ENCODE data around the gene LRRTM2.
A peak's percentile ranks its signal among the peaks of the same experiment; 100 is the strongest.
"Not testable (repeated sequence)": the region's sequence is repeated elsewhere in the genome, so short reads cannot be mapped to it uniquely, and the experiment has no call there.

Gene LRRTM2

DNA sequence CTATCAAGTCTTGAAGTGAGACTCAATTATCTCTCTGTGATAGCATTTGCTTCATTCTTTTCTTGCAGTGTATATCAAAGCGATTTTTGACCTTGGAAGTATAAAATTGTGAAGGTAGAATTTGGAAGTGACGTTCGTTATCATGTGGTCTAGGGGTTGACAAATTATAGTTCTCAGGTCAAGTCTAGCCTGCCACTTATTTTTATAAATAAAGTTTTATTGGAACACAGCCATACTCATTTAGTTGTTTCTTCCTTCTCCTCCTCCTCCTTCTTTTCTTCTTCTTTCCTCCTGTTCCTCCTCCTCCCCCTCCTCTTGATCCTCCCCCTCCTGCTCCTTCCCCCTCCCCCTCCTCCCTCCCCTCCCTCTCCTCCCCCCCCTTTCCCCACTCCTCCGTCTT, 38.0 kb downstream of the LRRTM2 start:
- no peak for DNase-seq (ENCODE audit: low read depth, low spot score)

DNA sequence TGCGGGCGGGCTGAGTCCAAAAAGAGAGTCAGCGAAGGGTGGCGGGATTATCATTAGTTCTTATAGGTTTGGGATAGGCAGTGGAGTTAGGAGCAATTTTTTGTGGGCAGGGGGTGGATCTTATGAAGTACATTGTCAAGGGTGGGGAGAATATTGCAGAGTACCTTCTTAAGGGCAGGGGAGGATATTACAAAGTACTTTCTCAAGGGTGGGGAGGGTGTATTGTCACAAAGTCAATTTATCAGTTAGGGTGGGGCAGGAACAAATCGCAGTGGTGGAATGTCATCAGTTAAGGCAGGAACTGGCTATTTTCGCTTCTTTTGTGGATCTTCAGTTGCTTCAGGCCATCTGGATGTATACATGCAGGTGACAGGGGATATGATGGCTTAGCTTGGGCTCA, 40.3 kb downstream of the LRRTM2 start:
- not testable (repeated sequence) for DNase-seq (ENCODE audit: low read depth, low spot score)

DNA sequence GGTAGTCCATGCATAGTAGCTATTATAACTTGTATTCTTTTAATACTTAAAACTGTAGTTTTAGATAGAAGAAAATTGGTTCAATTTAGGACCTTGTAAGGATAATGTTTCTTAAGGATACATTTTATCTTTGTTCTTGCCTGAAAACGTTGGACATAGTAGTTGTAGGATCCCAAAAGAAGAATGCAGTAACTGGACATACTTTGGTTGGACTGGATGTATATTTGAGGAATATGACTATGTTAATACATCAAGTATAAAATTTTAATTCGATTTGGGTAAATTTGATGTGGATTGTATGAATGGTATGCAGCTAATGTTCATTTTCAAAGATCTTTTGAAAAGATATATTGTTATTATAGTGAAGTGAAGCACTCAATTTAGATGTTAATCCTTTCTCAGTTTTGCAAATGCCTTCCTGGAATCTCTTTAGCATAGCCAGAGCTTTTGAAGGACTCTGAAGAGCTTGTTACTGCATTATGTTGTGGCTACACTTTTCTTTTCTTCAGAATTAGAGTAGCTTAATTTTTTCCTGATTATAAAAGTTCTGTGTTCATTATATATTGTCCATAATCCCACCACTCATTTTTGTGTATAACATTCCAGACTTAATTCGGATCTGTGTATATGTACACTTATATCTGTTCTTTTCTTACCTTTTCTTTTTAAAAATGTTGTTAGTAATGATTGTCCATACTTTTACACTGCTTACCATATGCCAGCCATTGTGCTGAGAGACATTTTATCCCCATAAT, 41.2 kb downstream of the LRRTM2 start:
- DNase-seq (ENCODE audit: low read depth, low spot score), result no peak

DNA sequence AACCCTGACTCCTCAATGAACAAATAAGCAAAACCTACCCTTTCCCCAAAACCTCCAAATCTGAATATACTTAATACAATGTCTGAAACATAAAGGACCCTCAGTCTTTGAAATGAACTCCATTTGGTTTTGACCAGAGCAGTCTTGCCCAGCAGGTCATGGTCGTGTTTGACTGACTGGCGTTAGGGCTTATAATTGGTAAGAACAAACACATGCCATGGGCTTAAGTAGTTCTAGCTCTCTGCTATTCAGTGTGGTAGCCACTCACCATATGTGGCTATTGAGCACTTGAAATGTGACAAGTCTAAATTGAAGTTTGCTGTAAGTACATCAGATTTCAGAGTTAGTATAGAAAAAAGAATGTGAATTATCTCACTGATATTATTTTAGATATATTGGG, 42.1 kb downstream of the LRRTM2 start:
- no peak for DNase-seq (ENCODE audit: low read depth, low spot score)

DNA sequence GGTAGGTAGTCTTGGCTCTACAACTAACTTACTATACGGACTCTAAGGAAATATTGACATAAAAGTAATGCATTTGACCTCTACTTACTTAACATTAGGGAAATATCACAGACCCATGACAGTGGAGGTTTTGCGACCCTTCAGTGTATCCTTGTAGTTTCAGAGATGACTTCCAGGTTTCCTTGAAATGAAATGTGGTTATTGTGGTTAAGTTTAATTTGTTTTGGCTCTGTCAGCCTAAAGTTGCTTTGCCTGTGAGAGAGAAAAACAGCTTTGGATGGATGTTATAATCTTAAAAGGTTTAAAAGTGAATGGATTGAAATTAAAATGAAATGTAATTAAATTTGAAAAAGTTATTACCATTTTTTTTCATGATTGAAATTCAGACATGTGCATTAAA, 42.9 kb downstream of the LRRTM2 start:
- DNase-seq (ENCODE audit: low read depth, low spot score), result peak; percentile 33

DNA sequence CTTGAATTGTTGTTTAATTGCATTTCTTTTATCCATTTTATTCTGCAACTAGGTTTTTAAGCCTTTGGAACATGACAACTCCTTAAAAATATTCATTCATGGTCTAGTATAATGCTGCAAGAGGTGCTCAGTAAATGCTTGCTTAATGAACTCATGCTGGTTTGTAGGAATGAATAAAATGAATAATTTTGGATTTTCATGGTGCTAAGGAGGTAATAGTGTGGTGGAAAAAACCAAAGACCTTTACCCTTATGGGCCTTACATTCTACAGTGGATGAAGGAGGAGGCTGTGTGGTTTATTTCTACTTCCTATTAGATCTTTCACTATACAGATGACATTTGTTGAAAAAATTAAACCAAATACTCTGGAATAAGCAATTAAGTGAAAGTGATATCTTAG, 43.4 kb downstream of the LRRTM2 start:
- peak; percentile 27 for DNase-seq (ENCODE audit: low read depth, low spot score)

DNA sequence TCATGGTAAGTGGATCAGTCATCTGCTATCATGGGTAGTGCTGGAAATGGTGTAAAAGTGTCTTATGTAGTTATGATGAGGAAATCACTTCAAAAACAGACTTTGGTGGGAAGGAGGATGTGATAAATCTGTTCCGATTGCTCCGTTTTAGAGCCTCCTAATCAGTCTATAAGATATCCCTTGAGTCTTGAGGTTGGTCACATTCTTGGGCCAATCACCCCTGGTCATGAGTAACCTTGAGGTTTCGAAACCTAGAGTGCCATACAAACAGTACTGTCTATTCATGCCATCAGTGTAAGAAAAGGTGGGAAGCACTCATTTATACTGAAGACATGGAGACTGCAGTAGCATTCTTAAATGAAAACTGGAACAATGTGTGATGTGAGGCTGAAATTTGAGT, 45.8 kb downstream of the LRRTM2 start:
- no peak for DNase-seq (ENCODE audit: low read depth, low spot score)

DNA sequence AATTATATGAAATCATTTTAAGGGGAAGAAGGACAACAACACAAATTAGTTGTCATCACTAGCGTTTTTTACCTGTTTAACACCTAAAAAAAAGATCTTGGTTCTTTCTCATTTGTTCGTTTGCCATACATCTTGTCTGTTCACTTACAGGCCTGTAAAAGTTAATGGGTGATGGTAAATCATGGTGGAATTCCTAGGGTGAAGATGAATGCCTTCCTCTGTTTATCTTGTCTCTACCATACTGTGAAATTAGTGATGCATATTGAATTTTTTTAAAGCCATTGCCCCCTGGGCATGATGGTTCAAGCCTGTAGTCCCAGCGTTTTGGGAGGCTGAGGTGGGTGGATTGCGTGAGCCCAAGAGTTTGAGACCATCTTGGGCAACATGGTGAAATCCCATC, 46.6 kb downstream of the LRRTM2 start:
- DNase-seq (ENCODE audit: low read depth, low spot score), result no peak

DNA sequence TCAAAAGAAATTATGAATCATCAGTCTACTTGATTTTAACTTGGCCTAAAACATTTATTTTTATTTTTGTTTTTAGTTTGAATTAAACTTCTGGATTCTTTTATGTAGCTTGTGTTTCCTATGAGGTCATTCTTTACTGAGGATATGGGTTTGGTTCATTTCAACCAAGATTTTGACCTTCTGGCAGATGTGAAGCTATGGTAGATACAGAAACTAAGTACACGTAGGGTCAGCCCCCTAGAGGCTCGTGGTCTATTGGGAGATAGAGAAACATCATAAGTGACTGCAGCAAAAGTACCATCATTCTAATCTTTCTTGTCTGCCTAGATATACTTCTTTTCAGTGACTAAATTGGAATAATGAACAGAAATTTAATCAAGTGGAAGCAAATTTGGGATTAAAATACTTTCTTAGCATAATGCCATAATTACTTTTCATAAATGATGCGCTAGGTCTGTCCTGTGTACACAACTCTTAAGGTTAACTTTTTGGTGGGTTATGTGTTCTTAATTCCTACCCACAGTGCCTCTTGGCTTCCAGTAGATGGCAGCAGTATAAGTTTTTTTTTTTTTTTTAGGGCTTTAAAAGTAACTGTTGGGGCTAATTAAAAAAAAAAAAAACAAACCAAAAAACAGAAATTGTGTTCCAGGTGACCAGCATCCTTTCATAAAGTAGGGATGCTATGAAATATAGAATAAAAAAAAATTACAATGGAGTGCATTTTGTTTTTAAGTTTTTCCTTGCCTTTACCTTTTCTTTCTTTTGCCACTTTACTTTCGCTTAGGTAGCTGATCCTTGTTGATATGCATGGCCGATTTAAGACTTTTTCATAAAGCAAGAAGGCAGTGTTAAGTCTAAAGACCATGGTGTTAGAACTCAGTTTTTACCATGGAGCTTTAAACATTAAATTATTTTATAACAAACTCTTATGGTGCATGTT, 49.9 kb downstream of the LRRTM2 start:
- DNase-seq (ENCODE audit: low read depth, low spot score), result no peak

DNA sequence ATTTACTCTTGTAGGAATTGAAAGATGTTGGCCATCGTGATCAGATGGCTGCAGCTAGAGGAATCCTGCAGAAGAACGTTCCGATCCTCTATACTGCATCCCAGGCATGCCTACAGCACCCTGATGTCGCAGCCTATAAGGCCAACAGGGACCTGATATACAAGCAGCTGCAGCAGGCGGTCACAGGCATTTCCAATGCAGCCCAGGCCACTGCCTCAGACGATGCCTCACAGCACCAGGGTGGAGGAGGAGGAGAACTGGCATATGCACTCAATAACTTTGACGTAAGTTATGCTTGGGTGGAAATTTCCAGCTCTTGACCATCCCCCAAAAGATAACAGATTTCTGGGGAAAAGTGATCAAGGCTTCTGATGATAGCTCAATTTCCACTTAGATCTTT, 50.6 kb downstream of the LRRTM2 start:
- DNase-seq (ENCODE audit: low read depth, low spot score), result no peak

DNA sequence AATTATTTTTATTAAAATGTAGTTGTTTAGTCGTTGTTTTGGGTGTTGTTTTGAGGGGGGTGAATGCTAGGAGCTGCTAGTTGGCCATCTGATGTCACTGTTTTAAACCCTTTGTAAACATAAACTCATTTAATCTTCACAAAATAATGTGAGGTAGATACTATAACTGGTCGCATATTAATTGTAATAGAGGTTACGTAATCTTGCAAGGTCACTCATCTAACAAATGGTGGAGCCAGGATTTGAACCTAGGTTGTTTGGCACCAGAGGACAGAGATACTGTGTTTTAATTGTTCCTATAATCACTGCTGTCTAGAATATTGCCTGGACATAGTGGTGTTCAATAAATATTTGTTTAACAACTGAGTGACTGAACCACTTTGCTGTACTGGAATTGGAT, 54.4 kb downstream of the LRRTM2 start:
- DNase-seq (ENCODE audit: low read depth, low spot score), result no peak

DNA sequence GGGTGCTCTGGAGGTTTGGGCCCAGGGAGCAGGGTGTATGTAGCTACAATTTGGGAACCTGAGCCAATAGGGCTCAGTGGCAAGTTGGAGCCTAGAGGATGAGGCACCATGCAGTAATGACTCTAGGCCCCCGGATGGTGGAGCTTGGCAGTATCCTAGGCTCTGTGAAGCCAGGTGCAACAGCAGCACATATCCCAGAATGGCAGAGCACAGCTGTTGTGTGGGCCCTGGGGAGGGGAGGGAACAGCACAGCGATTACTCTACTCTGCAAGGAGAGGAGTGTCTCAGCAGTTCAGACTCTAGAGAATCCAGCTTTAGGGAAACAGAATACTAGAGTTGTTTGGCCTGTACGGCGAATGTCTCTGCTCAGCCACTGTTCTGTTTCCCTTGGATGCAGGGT, 56.1 kb downstream of the LRRTM2 start:
- no peak for DNase-seq (ENCODE audit: low read depth, low spot score)

Data from astrocyte of the hippocampus (primary cell).